Stimulated activated CD8-positive, alpha-beta memory T cell treated with anti-CD3 and anti-CD28 coated beads, Interleukin-15, amount 100 ng/mL, for 24 hours (primary cell): ENCODE measurements around the gene SPOCK2.

Experiments
- DNase-seq: peaks from one replicate; pipeline ENCODE4 v3.0.0-alpha.2; 2020; ENCODE audit warnings: low read depth

SPOCK2 gene

DNA sequence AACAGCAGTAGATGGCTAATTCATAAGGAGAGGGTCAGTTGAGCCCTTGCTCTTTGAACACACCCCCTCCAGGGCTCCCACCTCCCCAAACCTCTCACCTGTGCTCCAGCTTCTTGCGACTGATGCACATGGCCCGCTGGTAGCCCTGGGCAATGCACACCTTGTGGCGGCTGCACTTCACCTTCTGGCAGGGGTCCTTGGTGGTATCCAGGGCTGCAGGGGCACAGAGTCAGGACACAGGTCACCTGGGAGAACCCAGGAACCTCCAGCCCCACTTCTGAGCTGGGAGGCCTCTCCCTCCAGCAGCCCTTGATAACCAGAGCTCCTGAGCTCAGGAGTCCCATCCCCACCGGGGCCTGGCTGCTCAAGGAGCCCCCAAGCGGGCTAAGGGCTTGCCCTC lies 16.3 kb downstream of the SPOCK2 start:
- no peak for DNase-seq

DNA sequence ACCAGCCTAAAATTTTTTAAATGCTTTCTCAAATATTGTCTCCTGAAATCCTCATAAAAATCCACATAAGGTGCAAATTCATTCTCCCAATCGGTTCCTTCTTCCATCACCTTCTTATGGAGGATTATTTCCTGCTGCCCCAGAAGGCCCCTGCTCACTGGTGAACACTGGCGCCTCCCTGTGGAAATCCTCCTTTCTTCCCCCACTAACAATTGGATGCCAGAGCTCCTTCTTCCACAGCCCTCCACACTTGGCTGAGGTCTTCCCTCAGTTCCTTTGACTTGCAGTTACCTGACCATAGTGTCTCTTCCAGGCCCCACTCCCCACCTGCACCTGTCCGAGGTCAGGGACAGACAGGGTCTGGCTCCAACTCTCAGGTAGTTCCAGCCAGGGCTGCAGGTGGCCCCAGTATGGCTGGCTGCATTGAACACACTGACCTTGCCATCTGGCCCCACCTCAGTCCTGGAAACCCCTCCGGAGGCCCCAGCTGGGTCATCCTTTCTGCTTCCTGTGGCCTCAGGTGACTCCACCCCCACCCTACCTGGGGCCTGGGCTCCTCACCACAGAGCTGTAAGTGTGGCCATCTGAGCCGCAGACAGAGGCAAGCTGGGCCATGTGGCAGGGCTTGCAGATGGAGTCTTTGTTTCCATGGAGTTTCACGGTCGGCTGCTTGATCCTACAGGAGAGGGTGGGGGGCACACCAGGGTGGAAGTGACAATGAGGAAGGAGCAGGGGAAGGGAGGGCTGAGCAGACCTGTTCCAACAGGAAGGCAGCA lies 18.4 kb downstream of the SPOCK2 start:
- DNase-seq = no peak

DNA sequence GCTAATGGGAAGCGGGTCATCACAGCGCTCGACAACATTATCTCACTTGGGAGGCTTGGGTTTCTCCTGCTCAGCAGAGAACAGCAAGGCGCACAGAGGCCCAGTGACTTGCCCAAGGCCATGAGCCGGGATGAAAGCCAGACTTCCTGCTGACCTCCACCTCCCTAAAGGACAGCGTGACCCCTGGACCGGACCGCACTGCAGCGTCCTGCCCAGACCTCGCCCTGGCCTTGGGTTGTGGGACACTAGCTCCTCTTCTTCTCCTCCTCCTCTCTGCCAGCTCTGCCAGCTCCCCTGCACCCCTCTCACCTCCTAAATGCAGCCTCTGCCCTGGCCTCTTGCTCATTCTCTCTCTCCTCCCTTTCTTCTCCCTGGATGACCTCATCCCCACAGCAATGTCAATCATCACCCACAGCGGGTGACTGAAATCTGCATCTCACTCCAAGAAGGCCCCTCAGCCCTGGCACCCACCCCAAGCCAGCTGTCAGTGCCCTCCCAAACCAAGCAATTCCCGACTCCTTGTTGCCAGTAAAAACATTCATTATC lies 19.4 kb downstream of the SPOCK2 start:
- DNase-seq = no peak

DNA sequence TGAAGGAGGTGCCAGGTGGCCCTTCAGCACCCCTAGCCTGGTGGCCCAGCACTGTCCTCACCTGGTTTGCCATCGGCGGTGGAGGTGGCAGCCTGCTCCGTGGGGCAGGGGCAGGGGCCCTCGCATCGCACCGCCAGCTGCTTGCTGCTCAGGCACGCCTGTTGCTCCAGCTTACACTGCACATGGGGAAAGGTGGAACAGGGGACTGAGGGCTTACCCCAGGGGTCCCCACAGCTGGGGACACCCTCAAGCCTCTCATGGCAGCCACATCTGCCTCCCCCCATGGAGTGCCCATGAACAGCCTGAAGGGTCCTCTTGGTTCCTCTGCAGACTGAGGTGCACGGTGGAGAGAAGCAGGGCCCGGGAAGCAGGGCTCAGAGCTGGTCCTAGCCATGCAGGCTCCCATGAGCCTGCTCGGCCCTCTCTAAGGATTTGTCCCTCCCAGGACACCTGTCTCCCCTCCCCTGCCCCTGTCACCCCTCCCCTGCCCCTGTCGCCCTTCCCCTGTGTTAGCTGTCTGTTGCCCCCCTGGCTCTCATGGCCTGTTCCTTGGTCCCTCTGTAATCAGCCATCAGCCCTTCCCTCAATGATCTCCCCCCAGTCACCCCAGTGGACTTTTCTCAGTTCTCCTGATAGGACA lies 20.1 kb downstream of the SPOCK2 start:
- DNase-seq = no peak

DNA sequence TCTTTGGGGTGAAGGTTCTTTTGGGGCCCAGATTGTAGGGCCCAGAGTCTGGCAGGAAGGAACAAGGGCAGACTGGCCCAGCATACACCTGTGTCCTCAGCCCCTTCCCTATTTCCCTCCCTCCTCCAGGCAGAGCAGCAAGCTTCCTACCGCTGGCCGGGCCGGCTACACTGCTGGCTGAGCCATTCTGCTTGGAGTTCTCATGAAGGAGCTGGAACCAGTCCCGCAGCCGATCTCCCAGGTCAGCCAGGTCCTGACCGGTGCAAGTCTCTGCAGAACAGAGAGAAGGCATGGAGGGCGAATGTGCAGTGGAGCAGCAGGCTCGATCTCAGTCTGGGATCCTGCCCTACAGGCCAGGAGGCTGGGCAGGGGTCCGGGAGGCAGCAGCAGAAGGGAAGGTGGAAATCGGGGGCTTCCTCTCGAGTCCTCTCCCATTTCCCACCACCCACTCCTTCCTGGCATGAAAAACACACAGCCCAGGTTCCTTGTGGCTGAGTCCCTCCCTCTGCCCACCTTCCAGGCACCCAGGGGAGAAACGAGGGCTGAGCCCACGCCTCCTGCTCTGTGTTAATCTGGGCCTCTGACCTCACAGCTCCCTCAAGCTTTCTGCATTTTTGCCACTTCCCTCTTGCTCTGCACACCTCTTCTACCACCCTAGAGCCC lies 20.8 kb downstream of the SPOCK2 start:
- DNase-seq = no peak

DNA sequence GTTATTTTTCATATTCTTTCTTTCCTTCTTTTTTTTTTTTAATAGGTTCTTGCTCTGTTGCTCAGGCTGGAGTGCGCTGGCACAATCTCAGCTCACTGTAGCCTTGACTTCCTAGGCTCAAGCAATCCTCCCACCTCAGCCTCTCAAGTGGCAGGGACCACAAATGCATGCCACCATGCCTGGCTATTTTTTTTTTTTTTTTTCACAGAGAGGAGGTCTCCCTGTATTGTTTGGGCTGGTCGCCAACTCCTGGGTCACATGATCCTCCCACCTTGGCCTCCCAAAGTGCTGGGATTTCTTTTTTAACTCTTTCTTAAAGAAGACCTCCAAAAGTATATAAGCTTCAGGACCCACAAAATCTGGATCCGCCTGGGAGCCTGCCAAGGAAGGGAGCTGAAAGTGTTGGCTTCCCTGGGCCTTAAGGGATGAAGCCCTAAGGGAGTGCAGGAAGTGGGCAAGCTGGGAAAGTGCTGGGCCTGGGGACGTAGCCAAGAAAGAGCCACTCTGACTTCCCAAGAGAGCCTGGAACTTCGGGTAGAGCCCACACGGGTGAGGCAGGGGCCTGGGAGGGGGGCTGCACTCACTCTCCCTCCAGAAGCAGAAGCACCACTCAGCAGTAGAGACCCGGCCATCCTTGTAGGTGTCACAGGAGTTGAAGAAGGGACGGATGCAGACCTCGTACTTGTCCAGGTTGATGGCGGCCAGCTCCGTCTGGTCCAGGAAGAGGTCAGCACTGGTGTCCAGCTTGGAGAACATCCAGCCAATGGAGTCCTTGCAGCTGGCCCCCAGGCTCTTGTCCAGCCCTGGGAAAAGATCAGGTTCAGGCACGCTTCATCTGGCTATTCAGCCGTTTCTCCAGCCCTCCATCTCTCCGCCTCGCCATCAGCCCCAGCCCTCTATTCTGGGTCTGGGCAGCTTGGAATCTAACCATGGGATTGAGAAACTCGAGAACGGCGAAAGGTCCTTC lies 21.8 kb downstream of the SPOCK2 start:
- no peak for DNase-seq

DNA sequence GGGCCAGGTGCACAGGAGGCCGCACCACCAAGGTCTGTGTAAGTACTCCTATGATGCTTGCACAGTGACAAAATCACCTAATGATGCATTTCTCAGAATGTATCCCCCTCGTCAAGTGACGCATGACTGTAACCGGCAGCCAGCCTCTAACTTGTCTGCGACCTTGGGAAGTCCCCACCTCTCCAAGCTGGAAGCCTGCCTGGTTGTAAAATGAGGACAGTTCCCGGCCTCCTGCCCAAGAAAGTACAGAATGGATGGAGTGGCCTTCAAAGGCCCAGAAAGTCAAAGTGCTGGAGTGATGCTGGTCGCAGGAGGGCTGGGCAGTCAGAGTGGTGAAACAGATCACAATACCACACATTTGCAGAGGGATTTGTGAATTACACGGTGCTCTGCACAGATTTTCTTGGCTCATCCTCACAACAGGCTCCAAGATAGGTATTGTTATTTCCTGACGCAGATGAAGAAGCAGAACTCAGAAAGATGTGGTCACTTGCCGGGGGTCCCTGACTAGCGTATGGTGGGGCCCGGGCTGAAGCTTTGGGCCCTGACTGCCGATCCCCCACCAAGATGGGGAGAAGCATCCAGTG lies 22.8 kb downstream of the SPOCK2 start:
- no peak for DNase-seq

DNA sequence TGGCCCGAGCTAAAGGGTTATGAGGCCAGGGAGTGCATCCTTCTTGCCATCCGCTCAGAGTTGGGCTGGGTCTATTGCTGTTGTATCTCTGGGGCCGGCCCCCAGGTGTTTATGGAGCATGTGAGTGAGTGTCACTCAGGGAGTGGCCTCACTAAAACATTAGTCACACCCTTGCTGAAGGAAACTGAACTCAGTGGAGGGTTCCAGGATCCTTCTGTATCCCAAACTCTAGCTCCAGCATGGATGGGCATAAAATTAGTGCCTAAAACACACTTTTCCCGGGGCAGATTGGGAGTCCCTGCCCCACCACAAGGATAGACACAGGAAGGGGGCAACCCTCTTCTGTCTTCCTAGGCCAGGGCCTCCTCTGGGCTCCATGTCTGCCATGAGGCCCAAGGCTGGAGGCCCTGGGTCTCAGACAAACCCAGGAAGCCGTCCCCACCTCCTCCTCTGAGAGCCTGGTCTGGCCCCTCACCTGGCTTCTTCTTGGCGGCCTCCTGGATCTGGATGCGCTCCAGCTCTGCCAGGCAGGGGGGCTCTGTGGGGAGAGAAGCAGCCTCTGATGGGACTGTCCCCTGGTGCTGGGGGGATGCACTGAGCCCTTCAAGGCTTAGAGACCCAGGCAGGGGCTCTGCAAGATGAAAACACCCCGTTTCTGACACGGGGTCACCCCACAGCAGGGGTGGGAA lies 24.5 kb downstream of the SPOCK2 start:
- no peak for DNase-seq

DNA sequence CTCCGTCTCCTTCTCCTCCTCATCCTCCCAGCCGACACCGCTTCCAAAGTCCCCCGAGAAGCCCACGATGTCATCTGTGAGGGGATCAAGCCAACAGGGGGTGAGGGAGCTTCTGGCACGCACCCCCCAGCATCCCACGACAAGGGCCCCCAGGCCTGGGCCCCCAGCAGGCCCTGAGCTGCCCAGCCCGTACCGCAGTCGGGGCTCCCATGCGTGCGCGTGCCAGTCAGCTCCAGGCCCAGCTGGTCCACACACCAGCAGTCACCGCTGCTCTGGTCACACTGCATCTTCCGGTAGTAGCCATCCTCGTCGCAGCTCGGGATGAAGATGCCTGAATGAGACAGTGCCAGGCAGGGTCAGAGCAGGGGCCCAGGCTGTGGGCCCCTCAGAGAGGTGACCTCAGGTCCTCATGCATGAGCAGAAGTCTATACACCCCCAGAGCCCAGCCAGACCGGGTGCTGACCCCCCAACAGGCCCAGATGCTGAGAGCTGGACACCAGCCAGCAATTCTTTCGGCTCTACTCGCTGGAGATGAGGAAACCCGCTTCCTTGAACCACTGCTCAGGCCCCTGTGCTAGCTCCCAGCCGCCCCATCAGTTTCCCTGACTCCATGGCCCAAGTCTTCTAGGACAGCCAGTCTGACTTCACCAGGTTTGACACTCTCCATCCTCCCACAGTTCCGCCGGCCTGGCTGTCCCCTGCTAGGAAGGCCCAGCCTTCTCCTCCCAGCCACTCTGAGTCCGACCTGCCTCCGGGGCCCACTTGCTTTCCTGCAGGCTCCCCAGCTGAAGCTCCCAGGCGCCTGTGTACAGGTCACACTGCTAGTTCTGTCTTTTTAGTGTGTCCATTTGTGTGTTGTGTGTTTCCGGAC lies 25.3 kb downstream of the SPOCK2 start:
- DNase-seq = no peak

DNA sequence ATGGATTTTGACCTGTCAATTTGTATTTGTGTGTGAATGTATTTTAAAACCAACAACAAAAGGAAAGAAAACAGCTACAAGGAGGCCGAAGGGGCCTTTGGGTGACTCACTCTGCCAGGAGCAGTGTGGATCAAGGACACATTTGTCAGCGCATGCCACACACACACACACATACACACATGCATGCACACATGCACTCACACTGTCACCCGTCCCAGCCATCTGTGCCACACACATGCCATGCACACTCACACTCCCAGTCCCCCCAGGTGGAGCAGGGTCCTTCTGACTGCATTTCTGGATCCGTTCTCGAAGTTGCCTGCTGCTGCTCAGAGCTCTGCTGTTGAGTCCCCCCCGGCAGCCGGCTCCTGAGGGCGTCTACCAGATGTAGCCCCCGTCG lies 26.0 kb downstream of the SPOCK2 start:
- no peak for DNase-seq

DNA sequence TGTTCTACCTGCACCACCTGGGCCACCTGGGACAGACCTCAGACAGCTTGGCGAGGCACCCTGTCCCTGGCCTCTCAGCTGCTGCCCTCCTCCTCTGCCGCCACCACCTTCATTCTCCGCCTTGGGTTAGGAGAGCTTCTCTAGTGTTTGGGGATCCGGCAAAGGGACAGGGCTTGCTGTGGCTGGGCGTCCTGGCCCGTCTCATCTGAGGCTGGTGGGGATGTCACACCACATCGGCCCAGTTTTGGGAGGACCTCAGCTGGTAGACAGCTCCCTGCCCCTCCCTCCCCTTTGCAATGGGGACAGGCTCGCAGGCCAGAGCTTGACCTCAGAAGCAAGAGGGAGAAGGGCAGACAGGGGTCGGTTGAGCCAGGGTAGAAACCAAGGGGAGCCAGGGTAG lies 26.4 kb downstream of the SPOCK2 start:
- DNase-seq = no peak

DNA sequence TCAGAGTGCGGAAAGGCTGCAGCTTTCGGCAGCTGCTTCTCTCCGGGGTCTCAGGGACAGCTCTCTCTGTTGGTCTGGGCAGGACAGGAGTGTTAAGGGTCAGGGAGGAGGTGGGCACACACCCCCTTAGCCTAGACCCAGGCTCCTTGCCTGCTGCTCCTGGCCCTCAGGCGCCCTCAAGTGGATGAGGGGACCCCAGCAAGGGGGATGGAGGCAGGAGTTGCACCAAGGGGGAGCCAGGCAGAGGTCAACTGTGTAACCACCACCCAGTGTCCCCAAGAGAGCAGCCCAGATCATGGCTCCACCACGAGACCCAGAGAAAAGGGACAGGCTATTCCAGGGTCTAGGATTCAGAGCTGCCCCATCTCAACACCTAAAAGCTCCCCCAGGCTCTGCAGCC lies 26.9 kb downstream of the SPOCK2 start:
- no peak for DNase-seq

DNA sequence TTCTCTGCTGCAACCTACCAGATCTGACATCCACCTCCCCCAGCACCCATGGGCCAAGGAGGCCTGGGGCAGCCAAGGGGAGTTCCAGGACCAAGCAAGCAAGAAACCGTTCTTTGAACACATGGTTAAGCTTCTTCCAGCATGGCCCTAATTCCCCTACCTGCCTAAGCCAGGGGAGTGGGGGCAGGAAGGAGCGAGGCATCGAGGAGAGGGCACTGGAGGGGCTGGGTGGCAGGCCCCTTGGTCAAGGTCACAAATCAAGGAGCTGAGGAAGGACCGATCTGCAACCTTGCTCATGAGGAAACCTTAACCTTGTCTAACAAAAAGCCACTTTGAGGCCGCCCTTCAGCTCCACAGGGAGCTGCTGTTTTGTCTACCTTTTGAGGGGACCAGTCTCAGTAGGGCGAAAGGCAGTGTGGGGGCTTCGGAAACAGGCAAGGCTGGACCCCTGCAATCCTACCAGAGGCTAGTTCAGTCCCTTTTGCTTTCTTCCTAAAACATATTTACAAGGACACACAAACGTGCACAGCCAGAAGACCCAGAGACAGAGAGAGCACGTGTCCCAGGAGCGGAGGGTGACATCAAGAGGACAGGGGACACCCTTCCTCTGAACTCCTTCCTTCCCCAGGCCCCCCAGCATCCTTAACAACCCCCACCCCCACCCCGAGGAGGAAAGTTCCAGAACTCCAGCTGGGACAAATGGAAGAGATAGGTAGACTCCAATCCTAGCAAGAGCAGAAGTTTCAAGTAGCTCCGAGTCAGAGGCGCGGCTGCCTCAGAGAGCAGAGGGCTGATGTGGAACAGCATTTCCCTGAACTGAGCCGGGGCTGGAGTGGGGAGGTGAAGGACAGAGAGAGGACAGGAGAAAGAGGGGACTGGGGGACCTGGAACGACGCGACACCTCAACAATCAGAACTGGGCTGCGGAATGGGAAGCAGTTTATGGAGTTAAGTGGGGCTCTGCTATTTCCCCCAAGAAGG lies 28.2 kb downstream of the SPOCK2 start:
- no peak for DNase-seq

DNA sequence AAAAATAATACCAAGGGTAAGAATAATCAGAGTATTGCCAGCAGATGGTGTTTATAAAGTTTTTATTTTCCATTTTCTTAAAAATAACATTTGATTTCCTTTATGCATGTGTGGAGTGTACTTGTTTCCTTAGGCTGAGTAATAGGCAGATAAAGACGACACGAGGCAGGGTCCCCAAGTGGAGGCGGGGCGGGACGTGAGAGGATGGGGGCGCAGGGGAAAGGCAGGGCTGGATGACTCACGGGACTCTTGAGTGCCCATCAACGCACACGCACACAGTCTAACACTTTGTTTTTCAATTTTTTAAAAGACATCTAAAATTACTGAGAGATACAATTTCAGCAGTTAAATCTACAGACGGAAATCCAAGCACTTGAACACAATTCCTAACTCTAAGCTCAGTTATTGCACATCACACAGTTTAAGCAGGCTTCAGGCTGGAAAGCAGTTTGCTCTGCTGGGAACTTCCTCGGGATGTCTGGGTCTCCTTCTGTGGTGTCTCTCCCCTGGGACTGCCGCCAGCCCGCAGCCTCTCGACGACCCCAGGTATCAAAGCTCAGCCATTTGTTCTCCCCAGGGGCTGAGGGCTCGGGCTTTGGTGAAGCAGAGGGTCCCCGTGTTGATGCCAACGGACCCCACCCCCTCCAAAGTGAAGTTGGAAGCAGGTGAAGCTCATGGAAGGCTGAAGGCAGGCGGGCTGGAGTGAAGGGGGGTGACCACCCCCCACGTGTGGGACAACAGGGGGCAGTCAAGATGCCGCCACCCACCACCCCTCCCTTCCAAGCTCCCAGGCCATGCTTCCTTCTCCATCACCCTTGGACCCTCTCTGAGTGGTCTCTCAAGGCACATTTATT lies 29.1 kb downstream of the SPOCK2 start:
- no peak for DNase-seq

DNA sequence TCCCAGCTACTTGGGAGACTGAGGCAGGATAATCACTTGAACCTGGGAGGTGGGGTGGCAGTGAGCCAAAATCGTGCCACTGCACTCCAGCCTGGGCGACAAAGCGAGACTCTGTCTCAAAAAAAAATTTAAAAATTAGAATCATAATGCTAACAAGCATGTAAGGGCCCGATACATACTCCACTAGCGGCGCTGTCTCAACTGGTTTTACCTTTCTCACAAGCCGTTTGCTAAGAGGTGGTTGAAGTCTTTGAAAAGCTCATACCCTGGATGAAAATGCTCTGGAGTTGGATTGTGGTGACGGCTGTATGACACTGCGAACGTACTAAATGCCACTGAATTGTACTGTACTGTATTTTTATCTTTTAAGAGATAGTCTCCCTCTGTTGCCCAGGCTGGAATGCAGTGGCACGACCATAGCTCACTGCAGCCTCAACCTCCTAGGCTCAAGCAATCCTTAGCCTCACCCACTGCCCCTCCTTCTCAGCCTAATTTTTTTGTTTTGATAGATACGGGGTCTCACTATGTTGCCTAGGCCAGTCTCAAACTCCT lies 29.9 kb downstream of the SPOCK2 start:
- no peak for DNase-seq

DNA sequence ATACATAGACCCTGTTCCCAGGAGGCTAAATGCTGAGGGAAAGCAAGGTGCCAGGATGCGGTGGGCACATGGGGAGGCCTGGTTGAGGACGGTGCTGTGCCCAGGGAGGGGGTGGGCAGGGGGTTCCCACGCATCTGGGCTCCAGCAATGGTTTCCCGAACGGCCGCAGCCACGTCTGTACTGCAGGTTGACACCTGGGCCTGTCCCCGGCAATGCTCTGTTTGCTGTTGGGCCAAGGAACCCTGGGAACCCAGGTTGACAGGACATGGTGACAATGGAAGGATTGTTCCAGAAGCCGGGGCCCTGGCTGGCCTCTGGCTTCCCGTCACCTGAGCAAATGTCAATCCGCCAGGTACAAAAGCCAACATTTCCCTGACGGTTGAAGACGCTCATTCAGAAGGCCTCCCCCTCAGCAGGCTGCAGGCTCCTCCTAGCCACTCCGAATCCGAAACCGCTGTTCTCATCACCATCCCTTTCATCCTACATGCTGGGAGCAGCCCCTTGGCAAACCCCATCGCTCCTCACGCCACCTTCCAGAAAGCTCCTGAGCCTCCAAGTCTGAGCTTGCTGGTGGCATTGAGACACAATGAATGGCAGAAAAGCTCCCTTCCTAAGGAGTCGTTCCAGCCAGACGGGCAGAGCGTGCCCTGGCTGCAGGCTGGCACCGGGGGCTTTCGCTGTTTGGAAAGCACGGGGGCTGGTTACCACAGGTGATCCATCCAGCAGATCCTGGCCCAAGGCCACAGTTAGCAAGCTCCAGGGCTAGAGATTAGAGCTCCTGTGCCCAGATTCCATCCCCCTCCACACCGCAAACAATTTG lies 31.2 kb downstream of the SPOCK2 start:
- no peak for DNase-seq

DNA sequence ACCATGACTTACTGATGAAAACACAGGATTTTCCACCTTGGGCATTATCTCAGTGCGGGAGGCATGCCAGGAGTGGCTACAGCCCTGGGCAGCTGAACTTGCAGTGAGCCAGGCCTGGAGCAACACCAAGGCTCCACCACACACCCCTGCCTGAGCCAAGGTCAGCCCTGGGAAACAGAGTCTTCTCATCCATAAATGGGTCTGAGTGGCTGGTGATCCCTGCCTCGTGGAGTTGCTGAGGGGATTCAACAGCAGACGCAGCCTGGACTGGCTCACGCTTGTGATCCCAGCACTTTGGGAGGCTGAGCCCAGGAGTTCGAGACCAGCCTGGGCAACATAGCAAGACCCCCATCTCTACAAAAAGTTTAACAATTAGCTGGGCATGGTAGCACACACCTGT lies 32.2 kb downstream of the SPOCK2 start:
- DNase-seq = no peak
